ENCODE results near the gene CCDC187. TPM values are rescaled to one million over a fixed set of nuclear protein-coding genes. Genes with fewer than 3 reads are reported as not detected.

Gene CCDC187
- polyA plus RNA-seq, 3 donors = not detected

DNA sequence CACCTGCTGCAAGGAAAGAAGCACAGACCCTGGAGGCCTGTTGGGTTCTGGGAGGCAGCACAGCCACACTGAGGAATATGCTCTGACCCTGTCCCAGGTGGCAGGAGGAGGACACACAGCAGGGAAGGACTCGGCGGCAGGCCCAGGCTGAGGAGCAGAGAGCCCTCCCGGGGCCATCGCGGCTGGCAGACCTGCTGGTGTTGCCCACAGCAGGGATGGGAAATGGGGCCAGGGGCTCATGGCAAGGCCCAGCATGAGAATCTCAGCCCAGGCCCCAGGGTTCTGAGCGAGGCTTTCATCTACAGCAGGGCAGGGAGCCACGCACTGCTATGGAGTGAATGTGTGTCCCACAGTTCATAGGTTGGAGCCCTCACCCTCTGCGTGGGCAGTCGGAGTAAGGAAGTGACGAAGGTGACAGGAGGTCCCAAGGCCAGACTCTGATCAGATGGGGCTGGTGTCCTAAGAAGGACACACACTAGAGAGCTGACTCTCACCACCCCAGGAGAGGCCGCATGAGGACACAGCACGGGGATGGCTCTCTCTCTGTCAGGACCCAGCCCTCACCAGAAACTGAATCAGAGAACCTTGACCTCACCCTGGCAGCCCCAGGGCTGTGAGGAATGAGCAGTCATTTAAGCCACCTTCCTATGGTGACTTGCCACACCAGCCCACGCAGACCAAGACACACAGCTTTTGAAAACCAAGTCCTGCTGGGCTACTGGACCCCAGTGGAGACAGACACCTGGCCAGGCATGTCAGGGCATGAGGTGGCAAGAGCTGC is 13.2 kb upstream of the CCDC187 start:
- Histone ChIP-seq H3K27ac (ENCODE audit: low read depth in 1 of 2, low read length in 2 of 2) (no peak overlapping the region), H3K9me3 (replicated peaks in 1 of 2; ENCODE audit: control insufficient read depth in 1 of 2, insufficient read depth in 1 of 2, low read length in 2 of 2) (peaks cover 10 to 26% of the 10 kb centered on the region in 2 donors), H3K9ac (ENCODE audit: insufficient read depth, low read length, poor library complexity, severe bottlenecking) (no peak overlapping the region), H3K36me3 (replicated peaks in 1 of 2; ENCODE audit: control insufficient read depth in 1 of 2, insufficient read depth in 2 of 2, low read length in 2 of 2) (no peaks in the 10 kb centered on the region), H3K4me1 (ENCODE audit: control insufficient read depth in 1 of 2, insufficient read depth in 2 of 2, low read length in 2 of 2) (no peaks in the 10 kb centered on the region), H3K79me2 (ENCODE audit: insufficient read depth, low read length) (no peaks in the 10 kb centered on the region), H3K4me3 (replicated peaks in 1 of 3; ENCODE audit: low read depth in 2 of 3, low read length in 3 of 3) (no peak overlapping the region), H3K4me2 (replicated peaks; ENCODE audit: extremely low read depth, low read length, poor library complexity, severe bottlenecking) (no peak overlapping the region), H3K27me3 (ENCODE audit: control insufficient read depth in 2 of 2, insufficient read depth in 2 of 2, low read length in 2 of 2) (no peaks in the 10 kb centered on the region), H2AFZ (ENCODE audit: insufficient read depth, low read depth, low read length, poor library complexity, severe bottlenecking) (no peak overlapping the region), H4K20me1 (ENCODE audit: insufficient read depth, low read length) (no peaks in the 10 kb centered on the region)
- H3K27me3 Mint-ChIP-seq (ENCODE audit: low read depth in 3 of 3) = peaks cover 2 to 3% (median 2%) of the 10 kb centered on the region in 3 donors
- H3K4me3 Mint-ChIP-seq = no peak overlapping the region
- no peak for DNase-seq
- intact Hi-C loops (cut with micrococcal nuclease) = no loop called here
- peaks cover 0 to 6% of the 10 kb centered on the region in 2 donors for H3K36me3 Mint-ChIP-seq
- WGBS (ENCODE audit: insufficient coverage) = 97% methylated on average over 12 of the region's 13 CpGs
- TF ChIP-seq, protein P1, sequence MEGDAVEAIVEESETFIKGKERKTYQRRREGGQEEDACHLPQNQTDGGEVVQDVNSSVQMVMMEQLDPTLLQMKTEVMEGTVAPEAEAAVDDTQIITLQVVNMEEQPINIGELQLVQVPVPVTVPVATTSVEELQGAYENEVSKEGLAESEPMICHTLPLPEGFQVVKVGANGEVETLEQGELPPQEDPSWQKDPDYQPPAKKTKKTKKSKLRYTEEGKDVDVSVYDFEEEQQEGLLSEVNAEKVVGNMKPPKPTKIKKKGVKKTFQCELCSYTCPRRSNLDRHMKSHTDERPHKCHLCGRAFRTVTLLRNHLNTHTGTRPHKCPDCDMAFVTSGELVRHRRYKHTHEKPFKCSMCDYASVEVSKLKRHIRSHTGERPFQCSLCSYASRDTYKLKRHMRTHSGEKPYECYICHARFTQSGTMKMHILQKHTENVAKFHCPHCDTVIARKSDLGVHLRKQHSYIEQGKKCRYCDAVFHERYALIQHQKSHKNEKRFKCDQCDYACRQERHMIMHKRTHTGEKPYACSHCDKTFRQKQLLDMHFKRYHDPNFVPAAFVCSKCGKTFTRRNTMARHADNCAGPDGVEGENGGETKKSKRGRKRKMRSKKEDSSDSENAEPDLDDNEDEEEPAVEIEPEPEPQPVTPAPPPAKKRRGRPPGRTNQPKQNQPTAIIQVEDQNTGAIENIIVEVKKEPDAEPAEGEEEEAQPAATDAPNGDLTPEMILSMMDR (IDR thresholded peaks at IDR 0.05) = no peak
- H3K4me1 Mint-ChIP-seq = peaks cover 1% of the 10 kb centered on the region
- no peak overlapping the region for H3K27ac Mint-ChIP-seq
- H3K9me3 Mint-ChIP-seq = peaks cover 15 to 24% (median 18%) of the 10 kb centered on the region in 7 donors

DNA sequence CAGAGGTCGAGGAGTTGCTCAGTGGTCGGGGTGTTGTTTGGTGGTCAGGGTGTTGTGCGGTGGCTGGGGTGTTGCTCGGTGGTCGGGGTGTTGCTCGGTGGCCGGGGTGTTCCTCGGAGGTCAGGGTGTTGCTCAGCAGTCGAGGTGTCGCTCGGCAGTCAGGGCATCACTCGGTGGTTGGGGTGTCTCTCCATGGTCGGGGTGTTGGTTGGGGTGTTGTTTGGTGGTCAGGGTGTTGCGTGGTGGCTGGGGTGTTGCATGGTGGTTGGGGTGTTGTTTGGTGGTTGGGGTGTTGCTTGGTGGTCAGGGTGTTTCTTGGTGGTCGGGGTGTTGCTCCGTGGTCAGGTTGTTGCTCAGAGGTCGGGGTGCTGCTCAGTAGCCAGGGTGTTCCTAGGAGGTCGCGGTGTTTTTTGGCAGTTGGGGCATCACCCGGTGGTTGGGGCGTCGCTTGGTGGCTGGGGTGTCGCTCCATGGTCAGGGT is 12.4 kb upstream of the CCDC187 start:
- no peaks in the 10 kb centered on the region for H3K27me3 ChIP-seq (ENCODE audit: control insufficient read depth in 2 of 2, insufficient read depth in 2 of 2, low read length in 2 of 2)
- H3K4me2 ChIP-seq (replicated peaks; ENCODE audit: extremely low read depth, low read length, poor library complexity, severe bottlenecking) = no peak overlapping the region
- H3K36me3 ChIP-seq (replicated peaks in 1 of 2; ENCODE audit: control insufficient read depth in 1 of 2, insufficient read depth in 2 of 2, low read length in 2 of 2) = no peaks in the 10 kb centered on the region
- peaks cover 15 to 24% (median 18%) of the 10 kb centered on the region in 7 donors for H3K9me3 Mint-ChIP-seq
- H3K9me3 ChIP-seq (replicated peaks in 1 of 2; ENCODE audit: control insufficient read depth in 1 of 2, insufficient read depth in 1 of 2, low read length in 2 of 2) = peaks cover 10 to 26% of the 10 kb centered on the region in 2 donors
- H2AFZ ChIP-seq (ENCODE audit: insufficient read depth, low read depth, low read length, poor library complexity, severe bottlenecking) = no peak overlapping the region
- no peaks in the 10 kb centered on the region for H3K4me1 Mint-ChIP-seq
- H3K27ac Mint-ChIP-seq = peak overlapping the region in 1 of 7 donors; percentile 7
- 97% methylated on average over 21 of the region's 23 CpGs for WGBS (ENCODE audit: insufficient coverage)
- intact Hi-C loops (cut with micrococcal nuclease) = no loop called here
- H3K4me1 ChIP-seq (ENCODE audit: control insufficient read depth in 1 of 2, insufficient read depth in 2 of 2, low read length in 2 of 2) = no peaks in the 10 kb centered on the region
- H3K9ac ChIP-seq (ENCODE audit: insufficient read depth, low read length, poor library complexity, severe bottlenecking) = no peak overlapping the region
- H3K4me3 Mint-ChIP-seq = no peak overlapping the region
- no peak overlapping the region for H3K27ac ChIP-seq (ENCODE audit: low read depth in 1 of 2, low read length in 2 of 2)
- no peak for DNase-seq
- H3K27me3 Mint-ChIP-seq (ENCODE audit: low read depth in 3 of 3) = peaks cover under 1 to 2% (median 2%) of the 10 kb centered on the region in 3 donors
- H3K4me3 ChIP-seq (replicated peaks in 1 of 3; ENCODE audit: low read depth in 2 of 3, low read length in 3 of 3) = no peak overlapping the region
- no peaks in the 10 kb centered on the region for H3K79me2 ChIP-seq (ENCODE audit: insufficient read depth, low read length)
- H4K20me1 ChIP-seq (ENCODE audit: insufficient read depth, low read length) = no peaks in the 10 kb centered on the region
- TF ChIP-seq, protein P1 (IDR thresholded peaks at IDR 0.05) = no peak
- peaks cover 0 to 6% of the 10 kb centered on the region in 2 donors for H3K36me3 Mint-ChIP-seq
